HepG2 (cell line): ENCODE data around the gene RNF126. TPM values are rescaled to one million over a fixed set of nuclear protein-coding genes. Genes with fewer than 3 reads are reported as not detected.

Experiments used
- ARNTL ChIP-seq: sonication (generic); formaldehyde crosslinking; IDR thresholded peaks from 2 replicates; pipeline ENCODE4 v1.4.0; 2020; ENCODE audit warnings: mild to moderate bottlenecking, missing genetic modification reagents
- BORCS8-MEF2B ChIP-seq: sonication (generic); formaldehyde crosslinking; IDR thresholded peaks from 2 replicates; pipeline ENCODE4 v1.8.0; 2022; ENCODE audit warnings: mild to moderate bottlenecking, missing genetic modification reagents
- HNRNPUL1 ChIP-seq: fragments of 200-400 bp; formaldehyde crosslinking; IDR thresholded peaks from 2 replicates; pipeline ENCODE4 v1.6.1; 2017; ENCODE audit warnings: low read depth, mild to moderate bottlenecking, low read length, moderate library complexity
- MEF2D ChIP-seq: sonication (generic); formaldehyde crosslinking; IDR thresholded peaks from 2 replicates; pipeline ENCODE4 v1.5.1; 2020; ENCODE audit warnings: mild to moderate bottlenecking, missing genetic modification reagents
- MEIS2 ChIP-seq: sonication (generic); formaldehyde crosslinking; IDR thresholded peaks from 2 replicates; pipeline ENCODE4 v1.9.0; 2021; ENCODE audit warnings: mild to moderate bottlenecking, missing genetic modification reagents
- NR2F6 ChIP-seq, 2 experiments: IDR thresholded peaks; 2 replicates each; pipeline ENCODE4 v1.6.1; 2016; ENCODE audit warnings: antibody characterized with exemption in 1 of 2, mild to moderate bottlenecking in 1 of 2
- PRDM15 ChIP-seq: sonication (generic); formaldehyde crosslinking; IDR thresholded peaks from 2 replicates; pipeline ENCODE4 v1.4.0; 2020; ENCODE audit warnings: missing genetic modification reagents
- RELA ChIP-seq: sonication (generic); formaldehyde crosslinking; IDR thresholded peaks from 2 replicates; pipeline ENCODE4 v1.4.0; 2020; ENCODE audit warnings: missing genetic modification reagents
- SOX5 ChIP-seq: IDR thresholded peaks from 2 replicates; pipeline ENCODE4 v1.6.1; 2016; ENCODE audit warnings: borderline replicate concordance
- WIZ ChIP-seq: sonication (generic); formaldehyde crosslinking; IDR thresholded peaks from 2 replicates; pipeline ENCODE4 v1.5.1; 2020; ENCODE audit warnings: mild to moderate bottlenecking, missing genetic modification reagents
- ZFP91 ChIP-seq: sonication (generic); formaldehyde crosslinking; IDR thresholded peaks from 2 replicates; pipeline ENCODE4 v1.9.0; 2022; ENCODE audit warnings: missing genetic modification reagents, mild to moderate bottlenecking, borderline replicate concordance
- ZNF484 ChIP-seq: sonication (generic); formaldehyde crosslinking; IDR thresholded peaks from 2 replicates; pipeline ENCODE4 v1.5.1; 2020; ENCODE audit warnings: mild to moderate bottlenecking, low read depth, missing genetic modification reagents, borderline replicate concordance
- ZNF556 ChIP-seq: sonication (generic); formaldehyde crosslinking; IDR thresholded peaks from 2 replicates; pipeline ENCODE4 v1.4.0; 2020; ENCODE audit warnings: mild to moderate bottlenecking, missing genetic modification reagents, borderline replicate concordance
- ZNF580 ChIP-seq: IDR thresholded peaks from 2 replicates; pipeline ENCODE4 v1.6.1; 2016; ENCODE audit warnings: low read depth, borderline replicate concordance
- ZNF800 ChIP-seq: sonication (generic); formaldehyde crosslinking; IDR thresholded peaks from 2 replicates; pipeline ENCODE4 v1.4.0; 2020; ENCODE audit warnings: missing genetic modification reagents
- ZNF841 ChIP-seq: sonication (generic); formaldehyde crosslinking; IDR thresholded peaks from 2 replicates; pipeline ENCODE4 v1.8.1; 2023; ENCODE audit warnings: missing genetic modification reagents, borderline replicate concordance
- polyA plus RNA-seq, 8 experiments: library from polyadenylated mRNA; depleted of rRNA in 3 of 8; stranded (reverse) in 7 of 8; unstranded in 1 of 8; fragments of >200 nt; fragmentation: Illumina TruSeq in 4 of 8; extraction: Trizol in 4 of 8; gene quantifications; 2 replicates each; pipeline versions ENCODE4 v1.2.1 to v1.2.3, GENCODE V29; 2011 to 2016; ENCODE audit warnings: low read depth in 4 of 8, missing spikeins in 1 of 8, mixed read lengths in 1 of 8; ENCODE audit not compliant: insufficient read depth in 1 of 8
- total RNA-seq, 5 experiments: library from RNA; depleted of rRNA; stranded (reverse); fragments of >200 nt; fragmentation: Illumina TruSeq; extraction: Trizol; gene quantifications; 2 replicates each; pipeline ENCODE4 v1.2.3, GENCODE V29; 2016; ENCODE audit warnings: low read depth in 1 of 5
- TF ChIP-seq, protein P1 (sequence below): IDR thresholded peaks from 2 replicates; pipeline ENCODE4 v1.6.1; 2016; ENCODE audit warnings: low read depth, missing genetic modification reagents, missing compliant biosample characterization

Gene RNF126
- total and polyA plus RNA-seq, 2 of the 13 experiments (the other 11 are each of a cell fraction or from before 2014, with no cell fraction given): 23.2 to 34.0 TPM

- TF ChIP-seq, protein P1, sequence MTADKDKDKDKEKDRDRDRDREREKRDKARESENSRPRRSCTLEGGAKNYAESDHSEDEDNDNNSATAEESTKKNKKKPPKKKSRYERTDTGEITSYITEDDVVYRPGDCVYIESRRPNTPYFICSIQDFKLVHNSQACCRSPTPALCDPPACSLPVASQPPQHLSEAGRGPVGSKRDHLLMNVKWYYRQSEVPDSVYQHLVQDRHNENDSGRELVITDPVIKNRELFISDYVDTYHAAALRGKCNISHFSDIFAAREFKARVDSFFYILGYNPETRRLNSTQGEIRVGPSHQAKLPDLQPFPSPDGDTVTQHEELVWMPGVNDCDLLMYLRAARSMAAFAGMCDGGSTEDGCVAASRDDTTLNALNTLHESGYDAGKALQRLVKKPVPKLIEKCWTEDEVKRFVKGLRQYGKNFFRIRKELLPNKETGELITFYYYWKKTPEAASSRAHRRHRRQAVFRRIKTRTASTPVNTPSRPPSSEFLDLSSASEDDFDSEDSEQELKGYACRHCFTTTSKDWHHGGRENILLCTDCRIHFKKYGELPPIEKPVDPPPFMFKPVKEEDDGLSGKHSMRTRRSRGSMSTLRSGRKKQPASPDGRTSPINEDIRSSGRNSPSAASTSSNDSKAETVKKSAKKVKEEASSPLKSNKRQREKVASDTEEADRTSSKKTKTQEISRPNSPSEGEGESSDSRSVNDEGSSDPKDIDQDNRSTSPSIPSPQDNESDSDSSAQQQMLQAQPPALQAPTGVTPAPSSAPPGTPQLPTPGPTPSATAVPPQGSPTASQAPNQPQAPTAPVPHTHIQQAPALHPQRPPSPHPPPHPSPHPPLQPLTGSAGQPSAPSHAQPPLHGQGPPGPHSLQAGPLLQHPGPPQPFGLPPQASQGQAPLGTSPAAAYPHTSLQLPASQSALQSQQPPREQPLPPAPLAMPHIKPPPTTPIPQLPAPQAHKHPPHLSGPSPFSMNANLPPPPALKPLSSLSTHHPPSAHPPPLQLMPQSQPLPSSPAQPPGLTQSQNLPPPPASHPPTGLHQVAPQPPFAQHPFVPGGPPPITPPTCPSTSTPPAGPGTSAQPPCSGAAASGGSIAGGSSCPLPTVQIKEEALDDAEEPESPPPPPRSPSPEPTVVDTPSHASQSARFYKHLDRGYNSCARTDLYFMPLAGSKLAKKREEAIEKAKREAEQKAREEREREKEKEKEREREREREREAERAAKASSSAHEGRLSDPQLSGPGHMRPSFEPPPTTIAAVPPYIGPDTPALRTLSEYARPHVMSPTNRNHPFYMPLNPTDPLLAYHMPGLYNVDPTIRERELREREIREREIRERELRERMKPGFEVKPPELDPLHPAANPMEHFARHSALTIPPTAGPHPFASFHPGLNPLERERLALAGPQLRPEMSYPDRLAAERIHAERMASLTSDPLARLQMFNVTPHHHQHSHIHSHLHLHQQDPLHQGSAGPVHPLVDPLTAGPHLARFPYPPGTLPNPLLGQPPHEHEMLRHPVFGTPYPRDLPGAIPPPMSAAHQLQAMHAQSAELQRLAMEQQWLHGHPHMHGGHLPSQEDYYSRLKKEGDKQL (CRISPR knock-in tag): no peak
- no peak for TF ChIP-seq ZNF556 (CRISPR knock-in tag)
- TF ChIP-seq WIZ: no peak
- no peak for TF ChIP-seq NR2F6 (IDR thresholded peaks at IDR 0.05)
- no peak for TF ChIP-seq NR2F6 (CRISPR knock-in tag; IDR thresholded peaks at IDR 0.05)
- TF ChIP-seq ARNTL (CRISPR knock-in tag): no peak
- TF ChIP-seq MEF2D (CRISPR knock-in tag): no peak
- TF ChIP-seq PRDM15 (CRISPR knock-in tag): no peak
- TF ChIP-seq ZFP91 (CRISPR knock-in tag): peak; percentile 39; the same call in 1 of the 2 replicates
- no peak for TF ChIP-seq ZNF841 (CRISPR knock-in tag)
- no peak for TF ChIP-seq SOX5 (CRISPR knock-in tag)
- no peak for TF ChIP-seq ZNF800
- no peak for TF ChIP-seq ZNF580 (CRISPR knock-in tag)
- no peak for TF ChIP-seq RELA
- TF ChIP-seq MEIS2 (CRISPR knock-in tag): no peak
- no peak for TF ChIP-seq BORCS8-MEF2B (CRISPR knock-in tag)
- no peak for TF ChIP-seq HNRNPUL1
- no peak for TF ChIP-seq ZNF484 (CRISPR knock-in tag)
These were observed 7.6 kb upstream of the RNF126 start (continued) for GRCh38 chr19:670609-671075.
